GM19452 (cell line): ENCODE data around the gene MRO.

Experiments
- ATAC-seq: cut with Tn5 transposase; IDR thresholded peaks from one replicate; pipeline ENCODE4 v1.9.1; 2021; ENCODE audit not compliant: unreplicated experiment

MRO gene

DNA sequence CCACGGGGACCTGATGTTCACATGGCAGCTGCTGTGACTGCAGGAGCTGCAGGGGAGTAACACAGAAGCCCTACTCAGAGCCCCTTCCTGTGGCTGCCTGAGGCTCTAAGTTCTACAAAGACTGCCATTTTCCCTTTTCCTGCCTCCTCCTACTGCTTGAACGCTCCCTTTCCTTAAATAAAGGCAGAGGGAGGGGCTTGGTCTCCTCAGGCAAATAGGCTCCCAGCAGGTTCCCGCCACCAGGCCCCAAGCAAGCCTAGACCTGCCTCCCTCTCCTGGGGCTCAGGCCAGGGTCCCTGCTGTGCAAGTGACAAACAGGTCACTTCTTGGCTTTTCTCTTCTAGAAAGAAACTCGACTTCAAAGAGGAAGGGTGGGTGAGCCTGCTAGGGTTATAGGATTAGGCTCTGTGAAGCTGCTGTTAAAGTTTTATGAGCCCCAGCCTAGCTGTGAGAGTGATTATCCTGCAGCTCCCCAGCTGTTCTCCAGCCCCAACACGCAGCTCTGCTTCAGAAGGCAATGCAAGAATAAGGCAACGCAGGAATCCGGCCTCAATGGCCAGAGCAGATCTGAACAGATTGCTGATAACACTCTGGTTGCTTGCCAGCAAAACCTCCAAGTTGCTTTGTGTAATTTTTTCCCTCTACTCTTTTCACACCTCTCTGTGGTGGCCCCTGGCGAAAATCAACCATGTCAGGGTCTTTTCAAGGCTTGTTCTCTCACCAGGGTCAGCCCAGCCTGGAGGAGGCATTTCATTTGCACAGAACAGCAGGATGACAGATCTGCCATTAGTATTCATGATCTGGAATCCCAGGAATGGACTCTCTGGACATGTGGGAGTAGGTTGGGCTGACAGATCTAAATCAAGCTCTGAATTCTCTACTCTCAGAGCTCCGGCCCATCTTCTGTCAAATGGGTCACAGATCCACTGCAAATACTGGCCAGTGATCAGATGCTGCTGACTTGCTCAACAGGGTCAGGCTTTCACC lies 71.3 kb downstream of the MRO start:
- no peak for ATAC-seq

GRCh38 chr18:50747849-50748242 lies 72.0 kb downstream of the MRO start:
- ATAC-seq = no peak

DNA sequence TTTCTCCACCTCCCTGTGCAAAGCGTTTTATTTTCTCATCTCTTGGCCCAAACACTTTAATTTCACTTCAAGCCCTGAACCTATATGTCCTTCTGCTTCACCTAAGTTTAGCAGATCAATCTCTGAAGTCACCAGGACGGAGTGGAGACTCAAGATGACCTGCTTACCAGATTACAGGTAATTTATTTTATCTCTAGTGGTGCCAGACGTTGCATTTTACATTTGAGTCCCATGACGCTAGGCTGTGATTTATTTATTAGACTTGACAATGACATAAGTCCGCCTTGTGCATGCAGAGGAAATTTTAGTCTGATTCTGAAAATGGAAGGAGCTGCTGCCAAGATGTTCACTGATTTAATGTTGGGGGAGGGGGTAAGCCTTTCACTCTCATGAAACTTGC lies 73.9 kb downstream of the MRO start:
- ATAC-seq = no peak
